ENCODE results near the gene ITGBL1. TPM values are rescaled to one million over a fixed set of nuclear protein-coding genes. Genes with fewer than 3 reads are reported as not detected.

ITGBL1 gene
- total and polyA plus RNA-seq, 2 of the 13 experiments (the other 11 are each of a cell fraction or from before 2014, with no cell fraction given) = 0.02 TPM; not detected in 1

GRCh38 chr13:101556676-101557123 lies 104.2 kb downstream of the ITGBL1 start:
- intact Hi-C loops (cut with micrococcal nuclease; ENCODE audit: unreplicated experiment) = no loop called here
- H4K20me1 ChIP-seq (ENCODE audit: insufficient read depth, low read length) = no peaks in the 10 kb centered on the region
- H3K4me3 ChIP-seq (replicated peaks in 1 of 3; ENCODE audit: insufficient read depth in 1 of 3, low read depth in 2 of 3, low read length in 3 of 3) = no peak overlapping the region
- no peaks in the 10 kb centered on the region for H3K9me3 ChIP-seq (ENCODE audit: low read length)
- DNase-seq (ENCODE audit: low spot score) (no peak), ATAC-seq (no peak), FAIRE-seq (no peak)
- H3K27ac ChIP-seq (ENCODE audit: extremely low read length, insufficient read depth, low read length) = no peak overlapping the region
- no peak overlapping the region for H2AFZ ChIP-seq (ENCODE audit: low read length)
- CTCF ChIA-PET (ENCODE audit: low intra/inter-chr PET ratio, low total read pairs) = no interaction called here
- POLR2A ChIA-PET = no interaction called here
- BruUV-seq (replicated peaks) = no TSS peak
- no peak overlapping the region for H3K9ac ChIP-seq (ENCODE audit: insufficient read depth, low read depth, low read length)
- in situ Hi-C loops (cut with HindIII; ENCODE audit: extremely low pct_ligation_motif_present, low pct_unique_long_range_greater_than_20kb) = no loop called here
- no peaks in the 10 kb centered on the region for H3K79me2 ChIP-seq (ENCODE audit: insufficient read depth, low read length)
- no peak overlapping the region for H3K4me2 ChIP-seq (ENCODE audit: low read depth, low read length)
- 0% methylated on average over 3 of the region's 3 CpGs for WGBS (ENCODE audit: low lambda C conversion rate)
- H3K27me3 ChIP-seq (ENCODE audit: control insufficient read depth in 1 of 2, insufficient read depth in 2 of 2, low read length in 2 of 2) = no peaks in the 10 kb centered on the region; a peak in 2 of 5 replicates
- no peak for TF ChIP-seq TCF7 (IDR thresholded peaks at IDR 0.05; ENCODE audit: low read depth)
- no peaks in the 10 kb centered on the region for H3K4me1 ChIP-seq (ENCODE audit: insufficient read depth, low read length)
- no peaks in the 10 kb centered on the region for H3K36me3 ChIP-seq (replicated peaks in 1 of 2; ENCODE audit: control insufficient read depth in 1 of 2, insufficient read depth in 2 of 2, low read length in 2 of 2)

GRCh38 chr13:101565317-101565716 lies 112.8 kb downstream of the ITGBL1 start:
- intact Hi-C loops (cut with micrococcal nuclease; ENCODE audit: unreplicated experiment) = no loop called here
- CTCF ChIA-PET (ENCODE audit: low intra/inter-chr PET ratio, low total read pairs) = no interaction called here

More at GRCh38 chr13:101565317-101565716, 112.8 kb downstream of the ITGBL1 start:
- no peak overlapping the region for H3K4me2 ChIP-seq (ENCODE audit: low read depth, low read length)
- POLR2A ChIA-PET = no interaction called here
- WGBS (ENCODE audit: low lambda C conversion rate) = 0% methylated on average over 1 of the region's 1 CpG
- no peaks in the 10 kb centered on the region for H3K4me1 ChIP-seq (ENCODE audit: insufficient read depth, low read length)
- no peak for TF ChIP-seq ISX (CRISPR knock-in tag; conservative IDR thresholded peaks at IDR 0.05)
- no peak for TF ChIP-seq TBP (CRISPR knock-in tag; IDR thresholded peaks at IDR 0.05)
- no peak for TF ChIP-seq TARDBP (CRISPR knock-in tag; IDR thresholded peaks at IDR 0.05)
- TF ChIP-seq ZNF430 (CRISPR knock-in tag; IDR thresholded peaks at IDR 0.05) = no peak
- no peak for TF ChIP-seq ZFAT (CRISPR knock-in tag; conservative IDR thresholded peaks at IDR 0.05)
- no peak for TF ChIP-seq FOXA3 (CRISPR knock-in tag; IDR thresholded peaks at IDR 0.05)
- no peak for TF ChIP-seq PRPF4 (IDR thresholded peaks at IDR 0.05; ENCODE audit: low read depth, low read length, poor library complexity, severe bottlenecking)
- no peak for TF ChIP-seq ZBTB33 (CRISPR knock-in tag; IDR thresholded peaks at IDR 0.05)
- TF ChIP-seq ETS1 (CRISPR knock-in tag; IDR thresholded peaks at IDR 0.05) = no peak
- TF ChIP-seq ZFP36L2 (CRISPR knock-in tag; IDR thresholded peaks at IDR 0.05) = no peak
- in situ Hi-C loops (cut with HindIII; ENCODE audit: extremely low pct_ligation_motif_present, low pct_unique_long_range_greater_than_20kb) = no loop called here
- DNase-seq (ENCODE audit: low spot score) (no peak), FAIRE-seq (no peak), ATAC-seq (no peak)
- no TSS peak for BruUV-seq (replicated peaks)
- no peak overlapping the region for H3K4me3 ChIP-seq (replicated peaks in 1 of 3; ENCODE audit: insufficient read depth in 1 of 3, low read depth in 2 of 3, low read length in 3 of 3)
- H3K27me3 ChIP-seq (ENCODE audit: control insufficient read depth in 1 of 2, insufficient read depth in 2 of 2, low read length in 2 of 2) = no peaks in the 10 kb centered on the region
- no peaks in the 10 kb centered on the region for H3K79me2 ChIP-seq (ENCODE audit: insufficient read depth, low read length)
- no peak overlapping the region for H3K27ac ChIP-seq (ENCODE audit: extremely low read length, insufficient read depth, low read length)
- no peak overlapping the region for H2AFZ ChIP-seq (ENCODE audit: low read length)
- H3K9me3 ChIP-seq (ENCODE audit: low read length) = no peaks in the 10 kb centered on the region
- no peak overlapping the region for H3K9ac ChIP-seq (ENCODE audit: insufficient read depth, low read depth, low read length)
- H4K20me1 ChIP-seq (ENCODE audit: insufficient read depth, low read length) = no peaks in the 10 kb centered on the region
- no peaks in the 10 kb centered on the region for H3K36me3 ChIP-seq (replicated peaks in 1 of 2; ENCODE audit: control insufficient read depth in 1 of 2, insufficient read depth in 2 of 2, low read length in 2 of 2)

Data from HepG2 (cell line).